CD14-positive monocyte (primary cell): ENCODE measurements around the gene SGPL1. TPM values are rescaled to one million over a fixed set of nuclear protein-coding genes. Genes with fewer than 3 reads are reported as not detected.

ENCODE experiments used
- DNase-seq, 3 donors: peaks; one replicate each; pipeline ENCODE4 v3.0.0-alpha.2; 2011 to 2022
- H2AFZ ChIP-seq: 2 replicates; pipeline ENCODE4 v1.6.0; 2012; ENCODE audit warnings: mild to moderate bottlenecking, low read depth, low read length, inconsistent platforms; ENCODE audit not compliant: insufficient read depth, poor library complexity, severe bottlenecking
- H3K27ac ChIP-seq, 2 donors: 1 replicate in 1 of 2; 2 replicates in 1 of 2; pipeline ENCODE4 v1.5.1; 2012 to 2013; ENCODE audit warnings: low read length in 2 of 2, control low read depth in 1 of 2, inconsistent platforms in 1 of 2, low read depth in 1 of 2, mild to moderate bottlenecking in 1 of 2
- H3K27me3 ChIP-seq, 2 donors: one replicate each; pipeline versions ENCODE4 v1.6.0 to v1.6.1; 2011 to 2013; ENCODE audit warnings: low read length in 2 of 2; ENCODE audit not compliant: control insufficient read depth in 2 of 2, insufficient read depth in 2 of 2
- H3K36me3 ChIP-seq, 2 donors: replicated peaks in 1 of 2; 1 replicate in 1 of 2; 2 replicates in 1 of 2; pipeline versions ENCODE4 v1.5.1 to v1.6.1; 2012 to 2013; ENCODE audit warnings: low read length in 2 of 2, control low read depth in 1 of 2, inconsistent platforms in 1 of 2, mild to moderate bottlenecking in 1 of 2; ENCODE audit not compliant: insufficient read depth in 2 of 2, control insufficient read depth in 1 of 2
- H3K4me1 ChIP-seq, 2 donors: 1 replicate in 1 of 2; 2 replicates in 1 of 2; pipeline versions ENCODE4 v1.5.1 to v1.6.1; 2012 to 2013; ENCODE audit warnings: low read length in 2 of 2, control low read depth in 1 of 2, inconsistent platforms in 1 of 2, mild to moderate bottlenecking in 1 of 2, moderate library complexity in 1 of 2; ENCODE audit not compliant: insufficient read depth in 2 of 2, control insufficient read depth in 1 of 2
- H3K4me2 ChIP-seq: replicated peaks from 2 replicates; pipeline ENCODE3; 2012; ENCODE audit warnings: low read length, moderate library complexity, mild to moderate bottlenecking; ENCODE audit not compliant: poor library complexity, severe bottlenecking; ENCODE audit errors: extremely low read depth
- H3K4me3 ChIP-seq, 3 experiments: fragments of 200-600 bp in 1 of 3; sonication (generic) in 1 of 3; replicated peaks in 1 of 3; 1 replicate in 2 of 3; 2 replicates in 1 of 3; pipeline ENCODE4 v1.5.1; 2011 to 2013; ENCODE audit warnings: low read length in 3 of 3, mild to moderate bottlenecking in 3 of 3, control low read depth in 2 of 3, low read depth in 2 of 3, inconsistent platforms in 1 of 3, moderate library complexity in 1 of 3
- H3K79me2 ChIP-seq: 2 replicates; pipeline ENCODE4 v1.6.0; 2012; ENCODE audit warnings: mild to moderate bottlenecking, control low read depth, inconsistent platforms, low read length, moderate library complexity; ENCODE audit not compliant: insufficient read depth
- H3K9ac ChIP-seq: 2 replicates; pipeline ENCODE4 v1.6.0; 2017; ENCODE audit warnings: low read length, mild to moderate bottlenecking; ENCODE audit not compliant: insufficient read depth, poor library complexity, severe bottlenecking
- H3K9me3 ChIP-seq, 2 donors: replicated peaks in 1 of 2; 1 replicate in 1 of 2; 2 replicates in 1 of 2; pipeline versions ENCODE4 v1.5.1 to v1.6.1; 2012 to 2013; ENCODE audit warnings: low read length in 2 of 2, control low read depth in 1 of 2; ENCODE audit not compliant: control insufficient read depth in 1 of 2, insufficient read depth in 1 of 2
- H4K20me1 ChIP-seq: 2 replicates; pipeline ENCODE4 v1.6.0; 2012; ENCODE audit warnings: mild to moderate bottlenecking, low read length, control low read depth, moderate library complexity; ENCODE audit not compliant: insufficient read depth
- H3K27ac Mint-ChIP-seq, 7 donors: one replicate each; pipeline ENCODE4 v1.8.0; 2020; ENCODE audit warnings: mild to moderate bottlenecking in 7 of 7, mixed read lengths in 7 of 7, moderate library complexity in 6 of 7, inconsistent platforms in 2 of 7
- H3K27me3 Mint-ChIP-seq, 3 donors: one replicate each; pipeline ENCODE4 v1.8.0; 2021 to 2022; ENCODE audit warnings: low read depth in 3 of 3, mild to moderate bottlenecking in 3 of 3, mixed read lengths in 3 of 3, moderate library complexity in 3 of 3, inconsistent platforms in 1 of 3
- H3K36me3 Mint-ChIP-seq, 2 donors: one replicate each; pipeline ENCODE4 v1.8.0; 2020; ENCODE audit warnings: mixed read lengths in 2 of 2, inconsistent platforms in 1 of 2, mild to moderate bottlenecking in 1 of 2
- H3K4me1 Mint-ChIP-seq: one replicate; pipeline ENCODE4 v1.8.0; 2020; ENCODE audit warnings: mild to moderate bottlenecking, mixed read lengths
- H3K4me3 Mint-ChIP-seq, 2 donors: one replicate each; pipeline ENCODE4 v1.8.0; 2020; ENCODE audit warnings: mild to moderate bottlenecking in 2 of 2, mixed read lengths in 2 of 2, moderate library complexity in 1 of 2
- H3K9me3 Mint-ChIP-seq, 7 donors: one replicate each; pipeline ENCODE4 v1.8.0; 2020 to 2022; ENCODE audit warnings: mixed read lengths in 7 of 7, mild to moderate bottlenecking in 6 of 7, moderate library complexity in 6 of 7, inconsistent platforms in 2 of 7
- WGBS: methylation state at CpG from one replicate; pipeline ENCODE4 v1.1.5; 2013; ENCODE audit warnings: missing lambda C conversion rate; ENCODE audit not compliant: insufficient coverage; 5-methylcytosine and 5-hydroxymethylcytosine counted together
- intact Hi-C, 2 donors: fragments of 100-400 bp; cut with micrococcal nuclease; formaldehyde crosslinking; loops; one replicate each; pipeline versions ENCODE4 v1.15.0 to v1.15.1; 2023
- polyA plus RNA-seq, 3 donors: library from polyadenylated mRNA; depleted of rRNA in 1 of 3; unstranded in 2 of 3; stranded (reverse) in 1 of 3; fragments of 300-500 nt in 2 of 3; fragments of >200 nt in 1 of 3; fragmentation: Illumina TruSeq in 2 of 3; gene quantifications; 1 replicate in 2 of 3; 2 replicates in 1 of 3; pipeline ENCODE4 v1.2.3, GENCODE V29; 2012 to 2021
- TF ChIP-seq, protein P1 (sequence below): fragments of 200-600 bp; IDR thresholded peaks from one replicate; pipeline ENCODE4 v1.8.0; 2022; ENCODE audit warnings: antibody characterized with exemption, mild to moderate bottlenecking

Gene SGPL1
- polyA plus RNA-seq, 3 donors: 16.6 to 26.8 (median 26.1) TPM

DNA sequence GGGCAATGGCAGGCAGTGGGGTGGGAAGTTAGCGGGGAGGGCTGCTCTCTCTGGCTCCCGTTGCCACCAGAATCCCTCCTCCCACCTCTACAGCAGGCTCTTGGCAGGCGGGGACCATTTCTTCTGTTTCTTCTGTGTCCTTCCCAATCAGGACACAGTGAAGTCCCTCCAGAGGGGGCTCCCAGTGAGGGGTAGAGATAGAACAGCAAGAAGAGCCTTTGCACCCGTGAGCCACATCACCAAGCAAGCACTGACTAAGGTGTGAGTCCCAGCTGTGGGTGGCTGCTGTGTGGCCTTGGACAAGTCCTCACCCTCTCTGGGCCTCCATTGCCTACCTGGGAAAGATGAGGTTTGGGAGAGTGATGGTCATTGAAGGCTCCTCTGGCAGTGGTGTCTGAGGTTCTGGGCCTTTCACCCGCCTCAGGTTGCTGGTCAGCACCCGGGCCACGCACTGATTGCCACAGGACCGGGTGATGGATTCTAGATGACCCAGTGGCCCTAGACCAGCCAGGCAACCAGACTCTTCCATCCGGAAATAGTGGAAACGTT lies 98.6 kb downstream of the SGPL1 start:
- Mint-ChIP-seq H3K4me1 (peaks cover 4% of the 10 kb centered on the region), H3K27me3 (peaks cover 6 to 12% (median 7%) of the 10 kb centered on the region in 3 donors), H3K27ac (no peak overlapping the region), H3K36me3 (no peaks in the 10 kb centered on the region), H3K4me3 (no peak overlapping the region), H3K9me3 (peaks cover 2 to 10% (median 5%) of the 10 kb centered on the region in 7 donors)
- Histone ChIP-seq H2AFZ (no peak overlapping the region), H4K20me1 (no peaks in the 10 kb centered on the region), H3K36me3 (no peaks in the 10 kb centered on the region), H3K4me1 (no peaks in the 10 kb centered on the region), H3K27me3 (no peaks in the 10 kb centered on the region), H3K9ac (no peak overlapping the region), H3K9me3 (peaks cover 0 to 9% of the 10 kb centered on the region in 2 donors), H3K4me2 (no peak overlapping the region), H3K27ac (no peak overlapping the region), H3K4me3 (no peak overlapping the region), H3K79me2 (no peaks in the 10 kb centered on the region)
- WGBS: 90% methylated on average over 8 of the region's 10 CpGs
- no peak for DNase-seq
- TF ChIP-seq, protein P1, sequence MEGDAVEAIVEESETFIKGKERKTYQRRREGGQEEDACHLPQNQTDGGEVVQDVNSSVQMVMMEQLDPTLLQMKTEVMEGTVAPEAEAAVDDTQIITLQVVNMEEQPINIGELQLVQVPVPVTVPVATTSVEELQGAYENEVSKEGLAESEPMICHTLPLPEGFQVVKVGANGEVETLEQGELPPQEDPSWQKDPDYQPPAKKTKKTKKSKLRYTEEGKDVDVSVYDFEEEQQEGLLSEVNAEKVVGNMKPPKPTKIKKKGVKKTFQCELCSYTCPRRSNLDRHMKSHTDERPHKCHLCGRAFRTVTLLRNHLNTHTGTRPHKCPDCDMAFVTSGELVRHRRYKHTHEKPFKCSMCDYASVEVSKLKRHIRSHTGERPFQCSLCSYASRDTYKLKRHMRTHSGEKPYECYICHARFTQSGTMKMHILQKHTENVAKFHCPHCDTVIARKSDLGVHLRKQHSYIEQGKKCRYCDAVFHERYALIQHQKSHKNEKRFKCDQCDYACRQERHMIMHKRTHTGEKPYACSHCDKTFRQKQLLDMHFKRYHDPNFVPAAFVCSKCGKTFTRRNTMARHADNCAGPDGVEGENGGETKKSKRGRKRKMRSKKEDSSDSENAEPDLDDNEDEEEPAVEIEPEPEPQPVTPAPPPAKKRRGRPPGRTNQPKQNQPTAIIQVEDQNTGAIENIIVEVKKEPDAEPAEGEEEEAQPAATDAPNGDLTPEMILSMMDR: no peak
- intact Hi-C loops: no loop called here

DNA sequence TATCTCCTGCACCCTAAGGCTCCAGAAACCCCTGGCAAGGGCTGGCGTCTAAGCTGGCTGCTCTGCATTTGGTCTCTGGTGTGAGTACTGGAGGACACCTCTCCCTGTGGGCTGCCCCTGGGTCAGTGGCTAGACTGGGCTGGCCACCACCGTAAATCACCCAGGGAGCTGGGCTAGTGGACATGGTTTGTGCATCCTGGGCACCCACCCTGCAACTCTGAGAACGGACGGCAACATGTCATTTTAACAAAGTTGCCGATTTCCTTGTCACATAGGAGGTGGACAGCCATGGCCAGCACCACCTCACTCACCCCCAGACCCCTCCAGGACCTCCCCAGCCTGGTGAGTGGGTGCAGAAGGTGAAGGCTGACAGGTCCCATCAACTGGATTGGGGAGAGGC lies 99.5 kb downstream of the SGPL1 start:
- H3K36me3 ChIP-seq: no peaks in the 10 kb centered on the region
- no peaks in the 10 kb centered on the region for H3K79me2 ChIP-seq
- no peak overlapping the region for H2AFZ ChIP-seq
- no peak overlapping the region for H3K4me3 ChIP-seq
- peaks cover 0 to 9% of the 10 kb centered on the region in 2 donors for H3K9me3 ChIP-seq
- H3K27ac ChIP-seq: no peak overlapping the region
- H3K4me2 ChIP-seq: no peak overlapping the region
- Mint-ChIP-seq H3K27me3 (peaks cover 7 to 12% (median 7%) of the 10 kb centered on the region in 3 donors), H3K9me3 (peaks cover 2 to 10% (median 5%) of the 10 kb centered on the region in 7 donors), H3K36me3 (no peaks in the 10 kb centered on the region), H3K27ac (no peak overlapping the region), H3K4me3 (no peak overlapping the region), H3K4me1 (peaks cover 4% of the 10 kb centered on the region)
- no peak for DNase-seq
- no peaks in the 10 kb centered on the region for H3K4me1 ChIP-seq
- H4K20me1 ChIP-seq: no peaks in the 10 kb centered on the region
- TF ChIP-seq, protein P1: no peak
- WGBS: 100% methylated on average over 1 of the region's 5 CpGs
- H3K9ac ChIP-seq: no peak overlapping the region
- intact Hi-C loops: no loop called here
- no peaks in the 10 kb centered on the region for H3K27me3 ChIP-seq
